H1 (cell line): ENCODE measurements around the gene OR2V2. TPM values are rescaled to one million over a fixed set of nuclear protein-coding genes. Genes with fewer than 3 reads are reported as not detected.

Experiments
- CTCF ChIA-PET: fragments of 300-600 bp; sonication (Branson Sonifier 250); formaldehyde crosslinking; loops from one replicate; lab custom pipeline; 2021; ENCODE audit not compliant: partially characterized antibody; lab: Charles Lee
- POLR2A ChIA-PET: fragments of 300-600 bp; sonication (Branson Sonifier 250); formaldehyde crosslinking; loops from one replicate; lab custom pipeline; 2021; ENCODE audit warnings: inconsistent platforms; ENCODE audit not compliant: partially characterized antibody; lab: Charles Lee
- DNase-seq, 2 experiments: peaks; one replicate each; pipeline versions ENCODE4 v3.0.0 to v3.0.0-alpha.2; 2010 to 2022; ENCODE audit warnings: low spot score in 2 of 2, low read depth in 1 of 2, mixed read lengths in 1 of 2
- FAIRE-seq: peaks from 2 replicates; lab custom pipeline; 2011; peaks lifted over from hg19 to GRCh38; lab: Jason Lieb, UNC
- H2AFZ ChIP-seq: 2 replicates; pipeline ENCODE4 v1.8.1; 2012; ENCODE audit warnings: low read length, inconsistent platforms
- H2AK5ac ChIP-seq: 2 replicates; pipeline ENCODE4 v1.6.1; 2013; ENCODE audit warnings: low read depth, low read length
- H2BK120ac ChIP-seq: replicated peaks from 2 replicates; pipeline ENCODE3; 2013; ENCODE audit warnings: low read depth, low read length, inconsistent platforms
- H2BK12ac ChIP-seq: 2 replicates; pipeline ENCODE4 v1.6.1; 2013; ENCODE audit warnings: low read depth, low read length
- H2BK15ac ChIP-seq: 2 replicates; pipeline ENCODE4 v1.6.1; 2013; ENCODE audit warnings: low read length
- H2BK20ac ChIP-seq: 2 replicates; pipeline ENCODE4 v1.6.1; 2013; ENCODE audit warnings: low read length
- H2BK5ac ChIP-seq: 2 replicates; pipeline ENCODE4 v1.6.1; 2013; ENCODE audit warnings: low read depth, low read length
- H3K14ac ChIP-seq: 2 replicates; pipeline ENCODE4 v1.6.1; 2013; ENCODE audit warnings: inconsistent platforms; ENCODE audit not compliant: insufficient read length
- H3K18ac ChIP-seq: 2 replicates; pipeline ENCODE4 v1.6.1; 2013; ENCODE audit warnings: low read length; ENCODE audit errors: extremely low read depth
- H3K23ac ChIP-seq: 2 replicates; pipeline ENCODE4 v1.6.1; 2013; ENCODE audit warnings: inconsistent platforms; ENCODE audit not compliant: insufficient read length
- H3K23me2 ChIP-seq: 2 replicates; pipeline ENCODE4 v1.6.1; 2013; ENCODE audit warnings: low read depth, low read length
- H3K27ac ChIP-seq: 2 replicates; pipeline ENCODE4 v1.6.1; 2011; ENCODE audit warnings: low read depth, low read length, inconsistent platforms
- H3K27me3 ChIP-seq, 4 experiments: replicated peaks in 1 of 4; 1 replicate in 1 of 4; 2 replicates in 3 of 4; pipeline versions ENCODE4 v1.6.1 to v1.8.1; 2011 to 2013; ENCODE audit warnings: low read length in 3 of 4, mild to moderate bottlenecking in 3 of 4, inconsistent platforms in 2 of 4, mixed read lengths in 2 of 4, moderate library complexity in 1 of 4; ENCODE audit not compliant: control insufficient read depth in 3 of 4, insufficient read depth in 3 of 4; ENCODE audit errors: extremely low read depth in 1 of 4
- H3K36me3 ChIP-seq, 4 experiments: 2 replicates each; pipeline versions ENCODE4 v1.6.1 to v1.8.1; 2011 to 2013; ENCODE audit warnings: mild to moderate bottlenecking in 4 of 4, low read length in 3 of 4, moderate library complexity in 2 of 4, control low read depth in 1 of 4, inconsistent platforms in 1 of 4; ENCODE audit not compliant: insufficient read depth in 4 of 4, control insufficient read depth in 2 of 4
- H3K4ac ChIP-seq: replicated peaks from 2 replicates; pipeline ENCODE3; 2013; ENCODE audit warnings: low read length, low read depth, mixed read lengths, inconsistent platforms; ENCODE audit not compliant: insufficient read length
- H3K4me1 ChIP-seq, 4 experiments: replicated peaks in 1 of 4; 1 replicate in 1 of 4; 2 replicates in 3 of 4; pipeline versions ENCODE4 v1.6.1 to v1.8.1; 2011 to 2013; ENCODE audit warnings: low read length in 3 of 4, inconsistent platforms in 2 of 4, mixed read lengths in 1 of 4; ENCODE audit not compliant: insufficient read depth in 4 of 4, control insufficient read depth in 3 of 4
- H3K4me2 ChIP-seq, 2 experiments: 2 replicates each; pipeline versions ENCODE4 v1.6.1 to v1.8.1; 2011 to 2013; ENCODE audit warnings: low read depth in 2 of 2, low read length in 2 of 2, control low read depth in 1 of 2, inconsistent platforms in 1 of 2, mild to moderate bottlenecking in 1 of 2; ENCODE audit not compliant: insufficient read depth in 1 of 2
- H3K4me3 ChIP-seq, 4 experiments: fragments of 200-600, 300-600 bp in 1 of 4; sonication (generic), shearing (Covaris generic), sonication (Bioruptor Twin) in 1 of 4; 2 replicates each; pipeline versions ENCODE4 v1.5.1 to v1.8.1; 2011 to 2016; ENCODE audit warnings: low read length in 4 of 4, low read depth in 3 of 4, control low read depth in 2 of 4, inconsistent platforms in 2 of 4, mild to moderate bottlenecking in 2 of 4, mixed read lengths in 1 of 4, moderate library complexity in 1 of 4; ENCODE audit not compliant: insufficient read depth in 2 of 4; ENCODE audit errors: extremely low read depth in 1 of 4
- H3K56ac ChIP-seq: replicated peaks from 2 replicates; pipeline ENCODE3; 2013; ENCODE audit warnings: low read depth, mild to moderate bottlenecking, mixed read lengths, low read length, inconsistent platforms; ENCODE audit not compliant: insufficient read length
- H3K79me1 ChIP-seq: 2 replicates; pipeline ENCODE4 v1.6.1; 2013; ENCODE audit warnings: low read depth, low read length, control low read depth
- H3K79me2 ChIP-seq, 2 experiments: 2 replicates each; pipeline versions ENCODE4 v1.6.1 to v1.8.1; 2012 to 2013; ENCODE audit warnings: low read length in 2 of 2, mild to moderate bottlenecking in 2 of 2, inconsistent platforms in 1 of 2; ENCODE audit not compliant: insufficient read depth in 2 of 2, control insufficient read depth in 1 of 2
- H3K9ac ChIP-seq, 4 experiments: replicated peaks in 1 of 4; 1 replicate in 1 of 4; 2 replicates in 3 of 4; pipeline versions ENCODE4 v1.6.1 to v1.8.1; 2011 to 2013; ENCODE audit warnings: low read depth in 3 of 4, low read length in 3 of 4, control low read depth in 2 of 4, mild to moderate bottlenecking in 2 of 4, moderate library complexity in 2 of 4, inconsistent platforms in 1 of 4; ENCODE audit errors: extremely low read depth in 1 of 4
- H3K9me3 ChIP-seq, 2 experiments: 2 replicates each; pipeline versions ENCODE4 v1.6.1 to v1.8.1; 2012 to 2013; ENCODE audit warnings: mild to moderate bottlenecking in 2 of 2, moderate library complexity in 2 of 2, control low read depth in 1 of 2, inconsistent platforms in 1 of 2, low read depth in 1 of 2, low read length in 1 of 2, mixed read lengths in 1 of 2; ENCODE audit not compliant: insufficient read depth in 2 of 2
- H4K20me1 ChIP-seq, 2 experiments: replicated peaks in 1 of 2; 2 replicates each; pipeline versions ENCODE3 to v1.8.1; 2011 to 2013; ENCODE audit warnings: inconsistent platforms in 2 of 2, low read length in 2 of 2, mild to moderate bottlenecking in 1 of 2; ENCODE audit not compliant: insufficient read depth in 2 of 2, control insufficient read depth in 1 of 2
- H4K5ac ChIP-seq: 2 replicates; pipeline ENCODE4 v1.6.1; 2013; ENCODE audit warnings: low read length, low read depth, mixed read lengths, inconsistent platforms; ENCODE audit not compliant: insufficient read length
- H4K8ac ChIP-seq: 2 replicates; pipeline ENCODE4 v1.8.0; 2013; ENCODE audit warnings: mild to moderate bottlenecking, moderate library complexity, low read length, inconsistent platforms; ENCODE audit not compliant: insufficient read depth; ENCODE audit errors: extremely low read depth
- H4K91ac ChIP-seq: replicated peaks from 2 replicates; pipeline ENCODE3; 2013; ENCODE audit warnings: low read length, mixed read lengths, inconsistent platforms; ENCODE audit not compliant: insufficient read length
- BRCA1 ChIP-seq: IDR thresholded peaks from 2 replicates; pipeline ENCODE4 v1.6.1; 2012; ENCODE audit warnings: low read depth, low read length, improper control_type of control experiment
- CTBP2 ChIP-seq: IDR thresholded peaks from 2 replicates; pipeline ENCODE4 v1.7.0; 2011; ENCODE audit warnings: borderline replicate concordance, mild to moderate bottlenecking, moderate library complexity, mixed read lengths, low read length; ENCODE audit not compliant: insufficient read depth, insufficient read length
- EGR1 ChIP-seq: IDR thresholded peaks from 2 replicates; pipeline ENCODE4 v1.6.1; 2011; ENCODE audit warnings: low read depth, low read length, borderline replicate concordance
- GABPA ChIP-seq: IDR thresholded peaks from 2 replicates; pipeline ENCODE4 v1.6.1; 2011; ENCODE audit warnings: mild to moderate bottlenecking, low read length, moderate library complexity, borderline replicate concordance; ENCODE audit not compliant: insufficient read depth
- HDAC6 ChIP-seq: IDR thresholded peaks from one replicate; pipeline ENCODE4 v1.7.1; 2012; ENCODE audit warnings: low read depth, mild to moderate bottlenecking, inconsistent platforms, low read length, moderate library complexity
- RBBP5 ChIP-seq: IDR thresholded peaks from 2 replicates; pipeline ENCODE4 v1.7.1; 2012; ENCODE audit warnings: low read depth, mild to moderate bottlenecking, inconsistent platforms, low read length, moderate library complexity, borderline replicate concordance
- RNF2 ChIP-seq: fragments of 200-900, 300-1000 bp; sonication (generic); IDR thresholded peaks from 2 replicates; pipeline ENCODE4 v1.7.1; 2016; ENCODE audit warnings: borderline replicate concordance, low read depth, mild to moderate bottlenecking, antibody characterized with exemption, low read length; ENCODE audit not compliant: poor library complexity, severe bottlenecking; ENCODE audit errors: missing control alignments
- SP2 ChIP-seq: IDR thresholded peaks from 2 replicates; pipeline ENCODE4 v1.6.1; 2012; ENCODE audit warnings: mild to moderate bottlenecking, low read length, inconsistent platforms
- whole genome bisulfite sequencing, 2 experiments: shearing (Covaris generic) in 1 of 2; methylation state at CpG; one replicate each; pipeline versions ENCODE4 v1.1.6 to v1.1.7; 2013 to 2015; ENCODE audit warnings: low lambda C conversion rate in 2 of 2, mixed read lengths in 2 of 2, inconsistent platforms in 1 of 2, low coverage in 1 of 2, missing lambda C conversion rate in 1 of 2; ENCODE audit not compliant: insufficient replicate concordance in 2 of 2, insufficient coverage in 1 of 2, insufficient read length in 1 of 2; ENCODE audit errors: extremely low coverage in 1 of 2, missing lambda C conversion rate in 1 of 2; 5-methylcytosine and 5-hydroxymethylcytosine counted together
- polyA plus RNA-seq, 7 experiments: library from polyadenylated mRNA; depleted of rRNA in 3 of 7; stranded (reverse) in 5 of 7; unstranded in 2 of 7; fragments of >200 nt in 5 of 7; fragments of 200-250 nt in 2 of 7; gene quantifications; 1 replicate in 5 of 7; 2 replicates in 1 of 7; 4 replicates in 1 of 7; pipeline versions ENCODE4 v1.2.1 to v1.2.3, GENCODE V29; 2011 to 2013; ENCODE audit warnings: missing spikeins in 2 of 7, mixed read lengths in 2 of 7
- total RNA-seq: library from RNA; stranded (reverse); fragmentation: NEBNext Ultra II Directional; extraction: Animal tissue kit (Norgen Biotek cat#: 25700); gene quantifications from 2 replicates; pipeline ENCODE4 v1.2.1, GENCODE V29; 2021
- TF ChIP-seq, protein P1 (sequence below), 3 experiments: IDR thresholded peaks; 1 replicate in 2 of 3; 2 replicates in 1 of 3; pipeline versions ENCODE4 v1.5.1 to v1.6.1; 2011; ENCODE audit warnings: low read length in 3 of 3, mild to moderate bottlenecking in 3 of 3, inconsistent platforms in 2 of 3, low read depth in 1 of 3, moderate library complexity in 1 of 3; ENCODE audit not compliant: insufficient read depth in 1 of 3; ENCODE audit errors: control extremely low read depth in 1 of 3

The OR2V2 gene
- total and polyA plus RNA-seq, 2 of the 8 experiments (the other 6 are each of a cell fraction or from before 2014, with no cell fraction given): not detected

DNA sequence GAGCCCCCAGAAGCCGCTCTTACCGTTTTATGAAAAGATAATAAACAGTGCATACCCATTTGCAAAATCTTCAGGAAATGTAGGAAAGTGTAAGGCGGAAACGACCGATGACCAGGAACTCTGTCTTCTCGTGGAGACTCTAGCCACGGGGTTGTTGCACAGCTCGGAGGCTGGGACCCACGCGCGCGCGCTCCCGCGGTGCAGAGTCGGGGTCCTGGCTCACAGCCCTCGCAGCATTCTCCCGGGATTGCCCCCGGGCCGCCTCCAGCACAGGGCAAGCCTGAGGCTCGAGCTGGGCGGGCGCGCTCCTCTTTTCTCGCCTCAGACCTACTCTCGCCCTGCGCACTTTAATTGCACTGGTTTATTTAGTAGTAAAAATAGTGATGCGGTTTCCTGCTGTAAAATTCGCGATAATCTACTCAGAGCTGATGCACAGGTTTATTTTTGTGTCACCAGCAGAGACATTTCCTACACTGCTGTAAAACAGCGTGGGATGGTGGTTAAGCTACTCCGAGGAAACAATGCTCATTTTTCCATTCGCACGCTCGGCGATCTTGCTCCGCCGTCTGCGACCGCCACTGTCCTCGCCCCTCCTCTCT lies 42.1 kb downstream of the OR2V2 start:
- H3K27me3 ChIP-seq: peaks cover 15 to 28% (median 23%) of the 10 kb centered on the region in 4 experiments; a peak in 6 of 7 replicates
- H2BK5ac ChIP-seq: no peak overlapping the region
- H3K4me1 ChIP-seq: peaks cover 0 to 11% (median 2%) of the 10 kb centered on the region in 4 experiments; a peak in 4 of 7 replicates
- H2AK5ac ChIP-seq: no peak overlapping the region
- H2BK120ac ChIP-seq: no peak overlapping the region
- peaks cover 36% of the 10 kb centered on the region for H3K23me2 ChIP-seq
- DNase-seq (no peak), FAIRE-seq (no peak)
- H3K18ac ChIP-seq: no peak overlapping the region
- WGBS, 2 experiments: 2% methylated on average over 27 of the region's 41 CpGs; no CpG with 5 or more reads in 1 of the 2 experiments
- no peak overlapping the region for H3K14ac ChIP-seq
- peak overlapping the region; percentile 4 for H3K56ac ChIP-seq
- H3K9me3 ChIP-seq: no peaks in the 10 kb centered on the region; a peak in 1 of 4 replicates
- H3K4me2 ChIP-seq: peak overlapping the region; percentile 94 to 96
- no peaks in the 10 kb centered on the region for H3K36me3 ChIP-seq
- no peak overlapping the region for H2BK12ac ChIP-seq
- H3K9ac ChIP-seq: no peak overlapping the region
- peaks cover 4% of the 10 kb centered on the region in 2 experiments for H4K20me1 ChIP-seq
- POLR2A ChIA-PET: interaction anchor here (1.0 to 11.9 kb wide), 11 partner anchors 10 to 92 kb away, joined by 3 to 90 read pairs (median 4); partner anchors contain the start of genes RACK1, TRIM41 and TRIM7
- no peaks in the 10 kb centered on the region for H3K79me1 ChIP-seq
- no peak overlapping the region for H3K23ac ChIP-seq
- H2BK20ac ChIP-seq: no peak overlapping the region
- H2AFZ ChIP-seq: no peak overlapping the region
- CTCF ChIA-PET: interaction anchor here (0.5 to 12.3 kb wide), 9 partner anchors 9 to 1060 kb away, joined by 3 to 197 read pairs (median 3); partner anchors contain the start of gene TRIM7
- no peak overlapping the region for H4K91ac ChIP-seq
- no peak overlapping the region for H3K4ac ChIP-seq
- H4K5ac ChIP-seq: no peak overlapping the region
- peak overlapping the region; percentile 62 to 90 (median 78) for H3K4me3 ChIP-seq
- no peak overlapping the region for H4K8ac ChIP-seq
- H2BK15ac ChIP-seq: no peak overlapping the region
- no peak overlapping the region for H3K27ac ChIP-seq
- H3K79me2 ChIP-seq: no peaks in the 10 kb centered on the region
- TF ChIP-seq EGR1 (no peak), BRCA1 (no peak), GABPA (no peak), HDAC6 (no peak), RNF2 (peak; percentile 31), SP2 (no peak), CTBP2 (no peak), RBBP5 (peak; percentile 60; the same call in 1 of the 2 replicates)
- TF ChIP-seq, protein P1, sequence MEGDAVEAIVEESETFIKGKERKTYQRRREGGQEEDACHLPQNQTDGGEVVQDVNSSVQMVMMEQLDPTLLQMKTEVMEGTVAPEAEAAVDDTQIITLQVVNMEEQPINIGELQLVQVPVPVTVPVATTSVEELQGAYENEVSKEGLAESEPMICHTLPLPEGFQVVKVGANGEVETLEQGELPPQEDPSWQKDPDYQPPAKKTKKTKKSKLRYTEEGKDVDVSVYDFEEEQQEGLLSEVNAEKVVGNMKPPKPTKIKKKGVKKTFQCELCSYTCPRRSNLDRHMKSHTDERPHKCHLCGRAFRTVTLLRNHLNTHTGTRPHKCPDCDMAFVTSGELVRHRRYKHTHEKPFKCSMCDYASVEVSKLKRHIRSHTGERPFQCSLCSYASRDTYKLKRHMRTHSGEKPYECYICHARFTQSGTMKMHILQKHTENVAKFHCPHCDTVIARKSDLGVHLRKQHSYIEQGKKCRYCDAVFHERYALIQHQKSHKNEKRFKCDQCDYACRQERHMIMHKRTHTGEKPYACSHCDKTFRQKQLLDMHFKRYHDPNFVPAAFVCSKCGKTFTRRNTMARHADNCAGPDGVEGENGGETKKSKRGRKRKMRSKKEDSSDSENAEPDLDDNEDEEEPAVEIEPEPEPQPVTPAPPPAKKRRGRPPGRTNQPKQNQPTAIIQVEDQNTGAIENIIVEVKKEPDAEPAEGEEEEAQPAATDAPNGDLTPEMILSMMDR (IDR thresholded peaks at IDR 0.05; ENCODE audit: control extremely low read depth in 1 of 3, insufficient read depth in 1 of 3, low read depth in 1 of 3, low read length in 3 of 3): no peak
